Activated CD4-positive, alpha-beta memory T cell treated with anti-CD3 and anti-CD28 coated beads for 36 hours (primary cell): ENCODE results near the gene ARHGAP45. TPM values are rescaled to one million over a fixed set of nuclear protein-coding genes. Genes with fewer than 3 reads are reported as not detected.

ENCODE experiments used
- CTCF ChIA-PET: fragments of 350-600 bp; sonication (Branson Sonifier 250); formaldehyde crosslinking; loops from one replicate; lab custom pipeline; 2021; ENCODE audit warnings: antibody characterized with exemption, inconsistent platforms; lab: Charles Lee
- POLR2A ChIA-PET: fragments of 350-600 bp; sonication (Branson Sonifier 250); formaldehyde crosslinking; loops from one replicate; lab custom pipeline; 2021; ENCODE audit warnings: antibody characterized with exemption; lab: Charles Lee
- DNase-seq: peaks from one replicate; pipeline ENCODE4 v3.0.0-alpha.2; 2020
- H3K27ac Mint-ChIP-seq: one replicate; pipeline ENCODE4 v1.8.0; 2021; ENCODE audit warnings: mixed read lengths
- H3K27me3 Mint-ChIP-seq: one replicate; pipeline ENCODE4 v1.8.0; 2021; ENCODE audit warnings: mixed read lengths
- H3K36me3 Mint-ChIP-seq: one replicate; pipeline ENCODE4 v1.8.0; 2021; ENCODE audit warnings: mixed read lengths
- H3K4me1 Mint-ChIP-seq: one replicate; pipeline ENCODE4 v1.8.0; 2021; ENCODE audit warnings: low read depth, mixed read lengths
- H3K4me3 Mint-ChIP-seq: one replicate; pipeline ENCODE4 v1.8.0; 2021; ENCODE audit warnings: mild to moderate bottlenecking, mixed read lengths
- H3K9me3 Mint-ChIP-seq: one replicate; pipeline ENCODE4 v1.8.0; 2021; ENCODE audit warnings: mixed read lengths
- intact Hi-C: fragments of 100-400 bp; cut with micrococcal nuclease; formaldehyde crosslinking; loops from one replicate; pipeline ENCODE4 v1.15.1; 2023
- total RNA-seq, 2 experiments: library from RNA; stranded (reverse); gene quantifications; one replicate each; pipeline ENCODE4 v1.2.3, GENCODE V29; 2021

ARHGAP45 gene
- total RNA-seq, 2 experiments from 2014 or later: 136 to 142 TPM

DNA sequence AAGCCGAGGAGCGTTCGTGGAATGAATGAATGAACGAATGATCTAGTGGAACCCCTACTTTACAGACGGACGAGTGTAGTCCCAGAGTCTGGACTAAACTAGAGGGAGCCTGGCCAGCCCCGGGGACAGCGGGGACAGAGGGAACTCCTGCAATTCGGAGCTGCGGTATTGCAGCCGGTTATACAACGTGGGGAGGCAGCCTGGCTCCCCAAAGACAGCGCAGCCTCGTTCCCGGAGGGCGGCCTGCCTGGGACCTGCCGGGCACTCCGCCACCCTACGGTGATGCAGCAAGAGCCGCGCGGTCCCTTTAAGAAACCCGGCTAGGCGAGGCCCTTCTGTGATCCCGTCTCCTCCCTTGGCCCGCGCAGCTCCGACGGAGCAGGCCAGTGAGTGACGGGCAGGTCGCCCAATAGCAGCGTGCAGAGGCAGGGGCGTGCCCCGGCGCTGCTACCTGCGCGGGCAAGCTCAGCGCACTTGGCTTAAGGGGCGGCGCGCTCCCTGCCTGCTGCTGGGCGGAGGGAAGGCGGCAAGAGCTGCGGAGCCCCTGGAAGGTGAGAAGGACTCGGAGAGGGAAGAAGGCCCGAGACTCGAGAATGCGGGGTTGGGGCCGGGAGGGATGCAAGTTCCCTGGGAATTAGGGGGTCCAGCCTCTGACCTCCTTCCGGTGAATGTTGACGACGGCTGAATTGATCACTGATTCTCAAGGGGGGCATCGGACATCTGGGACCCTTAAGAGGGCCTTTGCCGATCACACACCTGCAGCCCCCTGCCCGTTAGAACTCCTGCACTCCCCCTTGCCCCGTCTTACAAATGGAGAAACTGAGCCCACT lies 27.1 kb upstream of the ARHGAP45 start, which contains the start of gene ABCA7:
TSS of gene ABCA7 (plus strand) at position 462 of the 830 bp plus-strand sequence. CDS start 1,255 bp downstream, outside the sequence.
- ChIA-PET CTCF (interaction anchor here (0.8 to 4.2 kb wide), 7 partner anchors 9 to 149 kb away, joined by 3 to 31 read pairs (median 4); partner anchors contain the start of genes ARHGAP45, GPX4 and RNU6-2), POLR2A (interaction anchor here (0.5 to 3.7 kb wide), 6 partner anchors 12 to 174 kb away, joined by 3 to 23 read pairs (median 5); partner anchors contain the start of genes ARHGAP45, CNN2 and RNU6-2)
- H3K36me3 Mint-ChIP-seq: peaks cover 26% of the 10 kb centered on the region
- peaks cover 41% of the 10 kb centered on the region for H3K4me1 Mint-ChIP-seq
- intact Hi-C loops: loop anchor here (2.0 kb wide), 3 partner anchors 19 to 37 kb away; partner anchors contain the start of genes ARHGAP45, RNU6-2 and TMEM259
- no peaks in the 10 kb centered on the region for H3K9me3 Mint-ChIP-seq
- H3K27ac Mint-ChIP-seq: peak within 1 kb of the TSS; percentile 82
- peak within 1 kb of the TSS; percentile 84 for H3K4me3 Mint-ChIP-seq
- no peaks in the 10 kb centered on the region for H3K27me3 Mint-ChIP-seq
- DNase-seq: peak; percentile 99

DNA sequence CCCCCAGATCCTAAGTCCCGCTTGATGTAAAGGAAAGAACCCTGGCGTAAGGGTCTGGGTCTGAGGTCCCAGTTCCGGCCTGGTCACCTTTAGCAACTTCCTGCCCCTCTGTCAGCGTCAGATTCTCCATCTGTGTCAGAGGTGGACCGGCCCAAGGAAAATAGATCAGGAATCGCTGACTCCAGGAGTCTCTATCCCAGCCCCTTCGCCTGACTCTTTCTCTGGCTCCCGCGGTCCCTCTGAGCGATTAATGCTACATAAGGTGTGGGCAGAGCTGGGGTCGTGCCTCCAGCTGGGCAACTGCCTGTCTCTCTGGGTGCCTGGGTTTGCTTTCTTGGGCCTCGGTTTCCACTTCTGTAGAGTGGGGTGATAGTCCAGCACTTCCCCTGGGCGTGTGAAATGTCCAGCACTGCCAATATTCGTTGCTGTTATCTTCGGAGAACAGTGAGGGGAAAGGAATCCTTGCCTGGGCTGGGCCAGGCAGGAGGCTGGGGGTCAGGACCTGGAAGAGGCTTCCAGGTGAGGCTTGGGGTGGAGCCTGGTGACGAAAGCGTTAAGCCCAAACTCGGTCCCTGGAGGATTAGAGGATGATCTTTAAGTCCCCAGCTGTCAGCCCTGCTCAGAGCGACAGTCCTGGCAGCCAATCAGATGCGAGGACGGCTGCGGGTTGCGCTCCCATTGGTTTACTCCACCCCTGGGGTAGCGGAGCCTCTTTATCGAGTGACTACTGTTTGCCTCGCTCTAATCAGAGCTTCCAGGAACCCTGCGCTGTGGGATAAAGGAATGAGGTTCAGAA lies 26.3 kb upstream of the ARHGAP45 start:
- peak overlapping the region; percentile 68 for H3K27ac Mint-ChIP-seq
- no peaks in the 10 kb centered on the region for H3K9me3 Mint-ChIP-seq
- H3K27me3 Mint-ChIP-seq: no peaks in the 10 kb centered on the region
- peak; percentile 96 for DNase-seq
- intact Hi-C loops: loop anchor here (2.0 kb wide), 2 partner anchors 20 to 26 kb away; partner anchors contain the start of genes ARHGAP45, RNU6-2 and TMEM259
- H3K36me3 Mint-ChIP-seq: peaks cover 23% of the 10 kb centered on the region
- POLR2A ChIA-PET: interaction anchor here (0.6 to 3.7 kb wide), 8 partner anchors 13 to 546 kb away, joined by 3 to 23 read pairs (median 4); partner anchors contain the start of genes ARHGAP45, CNN2, GPX4 and RNU6-2
- peaks cover 36% of the 10 kb centered on the region for H3K4me1 Mint-ChIP-seq
- CTCF ChIA-PET: interaction anchor here (1.1 to 4.2 kb wide), 4 partner anchors 10 to 46 kb away, joined by 4 to 31 read pairs (median 6); partner anchors contain the start of genes ARHGAP45 and RNU6-2
- peak overlapping the region; percentile 84 for H3K4me3 Mint-ChIP-seq

DNA sequence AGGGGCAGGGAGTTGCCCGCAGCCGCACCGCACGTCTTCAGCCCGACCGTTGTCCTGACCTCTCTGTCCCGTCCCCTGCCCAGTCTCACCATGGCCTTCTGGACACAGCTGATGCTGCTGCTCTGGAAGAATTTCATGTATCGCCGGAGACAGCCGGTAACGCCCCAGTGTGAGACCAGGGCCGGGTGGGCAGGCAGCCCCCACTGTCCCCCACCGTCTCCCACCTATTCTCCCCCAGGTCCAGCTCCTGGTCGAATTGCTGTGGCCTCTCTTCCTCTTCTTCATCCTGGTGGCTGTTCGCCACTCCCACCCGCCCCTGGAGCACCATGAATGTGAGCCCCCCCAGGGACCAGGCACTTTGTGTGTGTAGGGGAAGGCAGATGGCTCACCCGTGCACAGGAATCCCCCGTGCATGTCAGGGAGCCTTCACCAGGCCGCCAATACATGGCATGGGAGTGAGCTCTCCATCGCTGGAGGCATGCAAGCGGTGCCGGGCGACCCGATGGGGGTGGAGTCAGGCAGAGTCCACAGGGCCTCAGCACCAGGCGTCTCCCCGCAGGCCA lies 25.6 kb upstream of the ARHGAP45 start:
- Mint-ChIP-seq H3K9me3 (no peaks in the 10 kb centered on the region), H3K36me3 (peaks cover 19% of the 10 kb centered on the region), H3K27me3 (no peaks in the 10 kb centered on the region), H3K4me1 (peaks cover 36% of the 10 kb centered on the region), H3K27ac (no peak overlapping the region), H3K4me3 (peak overlapping the region; percentile 84)
- no peak for DNase-seq
- ChIA-PET POLR2A (interaction anchor here (0.6 to 1.0 kb wide), 3 partner anchors 14 to 546 kb away, joined by 3 to 5 read pairs (median 4); partner anchors contain the start of gene GPX4), CTCF (interaction anchor here (2.1 to 4.2 kb wide), 2 partner anchors 24 to 46 kb away, joined by 8 to 31 read pairs; partner anchors contain the start of gene ARHGAP45)
- intact Hi-C loops: loop anchor here (2.0 kb wide), 2 partner anchors 21 to 25 kb away; partner anchors contain the start of genes ARHGAP45, RNU6-2 and TMEM259

DNA sequence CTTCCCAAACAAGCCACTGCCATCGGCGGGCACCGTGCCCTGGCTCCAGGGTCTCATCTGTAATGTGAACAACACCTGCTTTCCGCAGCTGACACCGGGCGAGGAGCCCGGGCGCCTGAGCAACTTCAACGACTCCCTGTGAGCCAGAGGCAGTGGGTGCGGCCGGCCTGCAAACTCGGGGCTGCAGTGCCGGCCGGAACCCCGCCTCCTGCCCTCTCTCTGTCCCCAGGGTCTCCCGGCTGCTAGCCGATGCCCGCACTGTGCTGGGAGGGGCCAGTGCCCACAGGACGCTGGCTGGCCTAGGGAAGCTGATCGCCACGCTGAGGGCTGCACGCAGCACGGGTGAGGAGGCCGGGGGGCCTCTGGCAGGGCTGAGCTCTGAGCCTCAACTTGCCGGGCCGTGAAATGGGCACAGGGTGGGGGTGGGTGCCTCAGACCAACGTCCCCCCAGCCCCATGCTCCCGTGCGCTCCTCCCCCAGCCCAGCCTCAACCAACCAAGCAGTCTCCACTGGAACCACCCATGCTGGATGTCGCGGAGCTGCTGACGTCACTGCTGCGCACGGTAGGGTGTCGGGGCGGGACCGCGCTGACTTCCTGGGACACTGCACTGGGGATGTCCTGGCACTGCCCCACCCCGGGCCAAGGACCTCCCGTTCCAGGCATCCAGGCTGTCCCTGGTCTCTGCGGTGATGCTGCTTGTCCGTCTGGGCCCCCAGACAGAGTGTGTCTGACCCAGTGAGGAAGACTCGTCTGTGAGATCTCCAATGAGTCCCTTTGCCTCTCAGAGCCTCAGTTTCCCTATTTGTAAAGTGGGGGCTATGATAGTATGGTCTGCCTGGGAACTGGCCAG lies 24.9 kb upstream of the ARHGAP45 start:
- Mint-ChIP-seq H3K27me3 (no peaks in the 10 kb centered on the region), H3K36me3 (peaks cover 16% of the 10 kb centered on the region), H3K4me3 (no peak overlapping the region), H3K9me3 (no peaks in the 10 kb centered on the region), H3K4me1 (peaks cover 35% of the 10 kb centered on the region), H3K27ac (no peak overlapping the region)
- no peak for DNase-seq
- POLR2A ChIA-PET: no interaction called here
- CTCF ChIA-PET: interaction anchor here (4.2 kb wide), 1 partner anchor 23 kb away, joined by 31 read pairs; the partner anchor contains the start of gene ARHGAP45
- intact Hi-C loops: loop anchor here (2.0 kb wide), 2 partner anchors 21 to 25 kb away; partner anchors contain the start of genes ARHGAP45, RNU6-2 and TMEM259

DNA sequence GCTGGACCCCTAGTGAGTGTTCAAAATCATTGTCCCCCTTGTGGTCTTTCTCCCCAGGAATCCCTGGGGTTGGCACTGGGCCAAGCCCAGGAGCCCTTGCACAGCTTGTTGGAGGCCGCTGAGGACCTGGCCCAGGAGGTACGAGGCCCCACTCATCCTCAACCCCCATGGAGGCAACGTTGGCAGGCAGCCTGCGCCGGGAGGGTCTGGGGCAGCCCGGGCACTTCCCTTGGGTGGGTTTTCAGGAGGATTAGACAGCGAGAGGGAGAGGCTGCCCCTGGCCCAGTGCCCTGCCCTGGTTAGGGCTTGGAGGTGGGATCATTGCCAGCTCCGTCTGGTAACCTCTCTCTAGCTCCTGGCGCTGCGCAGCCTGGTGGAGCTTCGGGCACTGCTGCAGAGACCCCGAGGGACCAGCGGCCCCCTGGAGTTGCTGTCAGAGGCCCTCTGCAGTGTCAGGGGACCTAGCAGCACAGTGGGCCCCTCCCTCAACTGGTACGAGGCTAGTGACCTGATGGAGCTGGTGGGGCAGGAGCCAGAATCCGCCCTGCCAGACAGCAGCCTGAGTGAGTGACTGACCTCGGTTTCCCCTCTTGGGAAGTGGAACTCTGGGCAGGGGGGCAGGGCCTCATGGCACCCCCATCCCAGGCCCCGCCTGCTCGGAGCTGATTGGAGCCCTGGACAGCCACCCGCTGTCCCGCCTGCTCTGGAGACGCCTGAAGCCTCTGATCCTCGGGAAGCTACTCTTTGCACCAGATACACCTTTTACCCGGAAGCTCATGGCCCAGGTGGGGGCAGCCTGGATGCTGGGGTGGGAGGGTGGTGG lies 24.1 kb upstream of the ARHGAP45 start:
- intact Hi-C loops: no loop called here
- DNase-seq: no peak
- CTCF ChIA-PET: interaction anchor here (0.8 to 1.0 kb wide), 2 partner anchors 15 to 22 kb away, joined by 3 read pairs; no protein-coding TSS in a partner anchor
- Mint-ChIP-seq H3K27ac (no peak overlapping the region), H3K36me3 (peaks cover 11% of the 10 kb centered on the region), H3K27me3 (no peaks in the 10 kb centered on the region), H3K4me3 (no peak overlapping the region), H3K4me1 (peaks cover 29% of the 10 kb centered on the region), H3K9me3 (no peaks in the 10 kb centered on the region)
- POLR2A ChIA-PET: no interaction called here

DNA sequence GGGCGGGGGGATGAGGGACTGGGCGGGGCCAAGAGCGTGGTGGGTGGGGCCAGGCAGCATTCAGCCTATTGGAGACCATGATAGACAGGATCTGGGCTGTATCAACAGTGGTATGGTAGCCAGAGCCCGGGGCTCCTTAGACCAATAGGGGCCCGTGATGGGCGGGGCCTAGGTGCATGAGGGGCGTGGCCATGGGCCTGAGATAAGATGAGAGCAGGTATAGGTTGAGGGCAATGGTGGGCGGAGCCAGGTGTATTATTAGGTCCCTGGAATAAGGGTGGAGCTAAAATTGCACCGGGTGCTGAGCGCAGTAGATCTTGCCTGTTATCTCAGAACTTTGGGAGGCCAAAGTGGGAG lies 21.7 kb upstream of the ARHGAP45 start:
- Mint-ChIP-seq H3K27me3 (no peaks in the 10 kb centered on the region), H3K4me3 (no peak overlapping the region), H3K4me1 (peaks cover 10% of the 10 kb centered on the region), H3K27ac (no peak overlapping the region), H3K9me3 (no peaks in the 10 kb centered on the region), H3K36me3 (peaks cover 3% of the 10 kb centered on the region)
- ChIA-PET CTCF (no interaction called here), POLR2A (no interaction called here)
- intact Hi-C loops: no loop called here
- peak; percentile 82 for DNase-seq

- POLR2A ChIA-PET: no interaction called here
- CTCF ChIA-PET: no interaction called here
- Mint-ChIP-seq H3K27me3 (no peaks in the 10 kb centered on the region), H3K4me3 (no peak overlapping the region), H3K27ac (no peak overlapping the region), H3K36me3 (peaks cover 5% of the 10 kb centered on the region), H3K4me1 (peaks cover 5% of the 10 kb centered on the region), H3K9me3 (no peaks in the 10 kb centered on the region)
- no peak for DNase-seq
- intact Hi-C loops: no loop called here
These were observed 20.8 kb upstream of the ARHGAP45 start for GRCh38 chr19:1046117-1046626.

- Mint-ChIP-seq H3K27ac (no peak overlapping the region), H3K9me3 (no peaks in the 10 kb centered on the region), H3K36me3 (peaks cover 7% of the 10 kb centered on the region), H3K4me1 (peaks cover 6% of the 10 kb centered on the region), H3K4me3 (no peak overlapping the region), H3K27me3 (no peaks in the 10 kb centered on the region)
- intact Hi-C loops: no loop called here
- ChIA-PET CTCF (no interaction called here), POLR2A (interaction anchor here (0.6 kb wide), 1 partner anchor 50 kb away, joined by 3 read pairs; no protein-coding TSS in a partner anchor)
- no peak for DNase-seq
These were observed 19.9 kb upstream of the ARHGAP45 start for GRCh38 chr19:1046836-1047695.

GRCh38 chr19:1047696-1048147 lies 19.2 kb upstream of the ARHGAP45 start:
- no peak for DNase-seq
- Mint-ChIP-seq H3K36me3 (peaks cover 5% of the 10 kb centered on the region), H3K4me1 (peaks cover 4% of the 10 kb centered on the region), H3K9me3 (no peaks in the 10 kb centered on the region), H3K27me3 (no peaks in the 10 kb centered on the region), H3K4me3 (no peak overlapping the region), H3K27ac (no peak overlapping the region)
- ChIA-PET POLR2A (interaction anchor here (0.6 kb wide), 1 partner anchor 51 kb away, joined by 3 read pairs; no protein-coding TSS in a partner anchor), CTCF (interaction anchor here (1.4 kb wide), 1 partner anchor 196 kb away, joined by 3 read pairs; no protein-coding TSS in a partner anchor)
- intact Hi-C loops: no loop called here
